Mucosa of stomach (tissue), 1 donor: ENCODE data around the gene SLC25A13.
"Not testable (repeated sequence)": the region's sequence is repeated elsewhere in the genome, so short reads cannot be mapped to it uniquely, and the experiment has no call there.

Source experiments
- H3K27me3 ChIP-seq: one replicate; pipeline ENCODE4 v1.7.0; 2013; ENCODE audit warnings: mild to moderate bottlenecking, low read length; ENCODE audit not compliant: control insufficient read depth, insufficient read depth
- H3K36me3 ChIP-seq: one replicate; pipeline ENCODE4 v1.7.0; 2013; ENCODE audit warnings: low read length; ENCODE audit not compliant: control insufficient read depth, insufficient read depth
- H3K4me1 ChIP-seq: one replicate; pipeline ENCODE4 v1.7.0; 2013; ENCODE audit warnings: mild to moderate bottlenecking, low read length; ENCODE audit not compliant: control insufficient read depth, insufficient read depth
- H3K4me3 ChIP-seq: one replicate; pipeline ENCODE4 v1.7.0; 2013; ENCODE audit warnings: low read length
- H3K9ac ChIP-seq: one replicate; pipeline ENCODE4 v1.7.0; 2013; ENCODE audit warnings: mild to moderate bottlenecking, low read length, moderate library complexity
- H3K9me3 ChIP-seq: one replicate; pipeline ENCODE4 v1.7.0; 2013; ENCODE audit warnings: mild to moderate bottlenecking, low read length, moderate library complexity; ENCODE audit not compliant: control insufficient read depth
- donor health status: Pancreatic carcinoma.

The SLC25A13 gene

DNA sequence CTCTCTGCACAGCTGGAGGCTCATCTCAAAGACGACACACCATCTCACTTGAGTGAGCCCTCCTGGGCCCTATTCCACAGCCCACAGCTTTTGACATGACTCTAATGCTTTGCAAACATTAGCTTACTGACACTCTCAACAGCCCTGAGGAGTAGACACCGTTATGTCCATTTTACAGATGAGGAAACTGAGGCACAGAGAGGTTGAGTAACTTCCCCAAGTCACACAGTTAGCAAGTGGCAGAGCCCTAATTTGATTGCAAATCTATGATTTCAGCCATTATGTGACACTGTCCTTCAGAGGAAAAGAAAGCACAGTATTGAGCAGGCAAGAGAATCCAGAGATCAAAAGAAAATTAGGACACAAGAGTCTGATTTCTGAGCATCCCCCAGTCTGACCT lies 16.0 kb downstream of the SLC25A13 start:
- Histone ChIP-seq H3K9me3 (no peaks in the 10 kb centered on the region), H3K27me3 (no peaks in the 10 kb centered on the region), H3K36me3 (no peaks in the 10 kb centered on the region), H3K4me3 (no peak overlapping the region), H3K4me1 (peaks cover 21% of the 10 kb centered on the region), H3K9ac (no peak overlapping the region)

- no peaks in the 10 kb centered on the region for H3K9me3 ChIP-seq
- H3K4me3 ChIP-seq: no peak overlapping the region
- no peaks in the 10 kb centered on the region for H3K36me3 ChIP-seq
- H3K4me1 ChIP-seq: peaks cover 21% of the 10 kb centered on the region
- H3K27me3 ChIP-seq: no peaks in the 10 kb centered on the region
- H3K9ac ChIP-seq: no peak overlapping the region
Observed at GRCh38 chr7:96304573-96304972, 17.3 kb downstream of the SLC25A13 start.

DNA sequence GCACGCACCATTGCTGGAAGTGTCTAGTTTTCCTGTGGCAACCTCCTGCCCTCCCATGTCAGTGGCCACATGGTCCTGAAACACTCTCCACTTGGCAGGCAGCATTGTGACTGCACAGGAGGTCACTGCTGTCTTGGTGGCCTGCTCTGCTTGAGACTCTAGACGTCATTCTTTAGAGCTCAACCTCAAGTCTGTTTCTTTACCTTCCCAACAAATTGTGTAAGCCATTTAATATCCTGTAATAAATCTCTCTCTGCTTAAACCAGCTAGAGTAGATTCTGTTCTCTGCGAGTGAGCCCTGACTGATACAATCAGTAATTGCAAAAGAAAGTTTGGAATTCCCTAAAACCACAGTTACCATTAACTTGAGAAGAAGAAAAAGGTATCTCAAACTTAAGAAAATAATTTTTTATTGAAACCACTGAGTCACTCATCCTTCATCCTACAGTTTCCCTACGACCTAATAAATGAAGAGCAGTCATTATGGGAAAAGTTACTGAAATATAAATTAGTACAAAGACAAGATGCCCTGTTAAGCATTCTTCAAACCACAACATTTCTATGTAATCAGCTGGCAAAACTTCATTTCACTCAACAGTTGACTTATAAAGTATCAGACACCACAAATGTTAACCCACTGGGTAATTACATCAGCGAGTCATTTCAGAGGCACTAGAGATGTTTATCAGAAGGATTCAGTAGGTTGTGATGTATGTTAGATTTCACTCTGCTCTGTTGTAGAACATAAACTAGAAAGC lies 18.0 kb downstream of the SLC25A13 start:
- Histone ChIP-seq H3K9me3 (no peaks in the 10 kb centered on the region), H3K4me1 (peaks cover 21% of the 10 kb centered on the region), H3K36me3 (no peaks in the 10 kb centered on the region), H3K4me3 (no peak overlapping the region), H3K27me3 (no peaks in the 10 kb centered on the region), H3K9ac (no peak overlapping the region)

- Histone ChIP-seq H3K4me3 (no peak overlapping the region), H3K9ac (no peak overlapping the region), H3K4me1 (peaks cover 21% of the 10 kb centered on the region)
Observed at GRCh38 chr7:96303105-96303685, 18.7 kb downstream of the SLC25A13 start.

DNA sequence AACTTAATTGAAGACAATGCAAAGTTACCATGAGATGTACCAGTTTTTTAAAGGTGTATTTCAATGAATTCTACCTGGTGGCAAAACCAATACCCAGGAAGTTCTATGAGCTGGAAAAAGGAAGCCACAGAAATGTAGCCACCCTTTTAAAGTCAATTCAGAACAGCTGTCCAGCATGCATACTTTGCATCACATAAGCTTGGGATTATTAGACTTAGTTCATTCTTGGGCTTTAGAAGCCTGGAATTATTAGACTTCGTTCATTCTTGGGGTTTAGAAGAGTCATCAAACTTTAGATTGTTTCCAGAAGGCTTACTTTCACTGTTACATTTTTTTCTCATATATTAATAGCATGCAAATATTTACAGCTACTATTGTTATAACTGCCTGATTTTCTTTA lies 20.9 kb downstream of the SLC25A13 start:
- H3K36me3 ChIP-seq: no peaks in the 10 kb centered on the region
- no peaks in the 10 kb centered on the region for H3K27me3 ChIP-seq
- H3K9ac ChIP-seq: no peak overlapping the region
- H3K9me3 ChIP-seq: no peaks in the 10 kb centered on the region
- no peak overlapping the region for H3K4me3 ChIP-seq
- peaks cover 21% of the 10 kb centered on the region for H3K4me1 ChIP-seq

More at GRCh38 chr7:96303105-96303685, 18.7 kb downstream of the SLC25A13 start:
- H3K9me3 ChIP-seq: no peaks in the 10 kb centered on the region
- H3K36me3 ChIP-seq: no peaks in the 10 kb centered on the region
- no peaks in the 10 kb centered on the region for H3K27me3 ChIP-seq

DNA sequence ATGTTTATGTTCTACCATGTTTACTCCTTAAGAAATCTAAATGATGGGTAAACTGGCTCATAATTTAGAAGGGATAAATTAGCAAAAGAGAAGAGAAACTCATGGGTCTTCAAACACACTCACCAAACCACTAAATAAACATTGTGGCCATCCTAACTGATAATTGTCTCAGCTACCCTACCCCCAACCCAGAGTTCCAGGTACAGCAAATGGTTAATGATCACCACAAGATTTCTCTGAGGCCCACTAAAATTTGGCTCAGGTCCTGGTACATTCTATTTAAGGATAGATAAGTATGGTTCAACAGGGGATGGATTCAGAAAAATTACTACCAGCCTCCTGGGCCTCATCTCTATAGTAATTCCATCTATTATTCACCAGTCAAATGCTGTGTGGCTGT lies 21.4 kb downstream of the SLC25A13 start:
- Histone ChIP-seq H3K4me1 (peaks cover 21% of the 10 kb centered on the region), H3K36me3 (no peaks in the 10 kb centered on the region), H3K4me3 (no peak overlapping the region), H3K9ac (no peak overlapping the region), H3K9me3 (no peaks in the 10 kb centered on the region), H3K27me3 (no peaks in the 10 kb centered on the region)

GRCh38 chr7:96299496-96299895 lies 22.4 kb downstream of the SLC25A13 start:
- Histone ChIP-seq H3K9ac (no peak overlapping the region), H3K9me3 (no peaks in the 10 kb centered on the region), H3K27me3 (no peaks in the 10 kb centered on the region), H3K4me3 (no peak overlapping the region), H3K4me1 (peaks cover 18% of the 10 kb centered on the region), H3K36me3 (no peaks in the 10 kb centered on the region)

- peaks cover 2% of the 10 kb centered on the region for H3K4me1 ChIP-seq
- H3K9ac ChIP-seq: no peak overlapping the region
- no peaks in the 10 kb centered on the region for H3K27me3 ChIP-seq
- H3K36me3 ChIP-seq: no peaks in the 10 kb centered on the region
- H3K4me3 ChIP-seq: no peak overlapping the region
- H3K9me3 ChIP-seq: no peaks in the 10 kb centered on the region
Observed at GRCh38 chr7:96297876-96298275, 24.0 kb downstream of the SLC25A13 start.

GRCh38 chr7:96297446-96297845 lies 24.5 kb downstream of the SLC25A13 start:
- H3K36me3 ChIP-seq, H3K9ac ChIP-seq, H3K27me3 ChIP-seq, H3K4me3 ChIP-seq, H3K9me3 ChIP-seq, H3K4me1 ChIP-seq: not testable (repeated sequence)

DNA sequence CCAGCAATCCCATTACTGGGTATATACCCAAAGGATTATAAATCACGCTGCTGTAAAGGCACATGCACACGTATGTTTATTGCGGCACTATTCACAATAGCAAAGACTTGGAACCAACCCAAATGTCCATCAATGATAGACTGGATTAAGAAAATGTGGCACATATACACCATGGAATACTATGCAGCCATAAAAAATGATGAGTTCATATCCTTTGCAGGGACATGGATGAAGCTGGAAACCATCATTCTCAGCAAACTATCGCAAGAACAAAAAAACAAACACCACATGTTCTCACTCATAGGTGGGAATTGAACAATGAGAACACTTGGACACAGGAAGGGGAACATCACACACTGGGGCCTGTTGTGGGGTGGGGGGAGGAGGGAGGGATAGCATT lies 28.0 kb downstream of the SLC25A13 start:
- not testable (repeated sequence) for H3K4me3 ChIP-seq, H3K9ac ChIP-seq, H3K9me3 ChIP-seq, H3K4me1 ChIP-seq, H3K36me3 ChIP-seq, H3K27me3 ChIP-seq

DNA sequence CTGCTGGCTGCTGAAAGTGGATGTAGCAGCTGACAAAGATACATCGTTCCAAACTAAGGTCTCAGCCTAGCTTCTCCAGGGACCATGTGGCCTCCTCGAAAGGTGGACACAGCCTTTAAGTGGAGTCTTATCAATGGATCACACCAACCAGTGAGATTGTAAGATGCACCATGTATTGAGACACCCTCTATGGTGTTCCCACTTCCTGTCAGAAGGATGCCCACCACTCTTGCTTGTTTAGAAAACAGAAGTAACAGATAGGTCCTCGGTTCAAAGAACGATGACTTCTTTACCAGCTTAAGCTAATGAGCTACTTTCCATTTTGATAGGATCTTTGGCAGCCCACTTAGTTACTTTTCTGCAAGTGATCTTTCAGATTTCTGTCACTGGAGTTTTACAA lies 34.3 kb downstream of the SLC25A13 start:
- Histone ChIP-seq H3K27me3 (no peaks in the 10 kb centered on the region), H3K9ac (no peak overlapping the region), H3K4me3 (no peak overlapping the region), H3K9me3 (no peaks in the 10 kb centered on the region), H3K36me3 (no peaks in the 10 kb centered on the region), H3K4me1 (peaks cover 16% of the 10 kb centered on the region)

DNA sequence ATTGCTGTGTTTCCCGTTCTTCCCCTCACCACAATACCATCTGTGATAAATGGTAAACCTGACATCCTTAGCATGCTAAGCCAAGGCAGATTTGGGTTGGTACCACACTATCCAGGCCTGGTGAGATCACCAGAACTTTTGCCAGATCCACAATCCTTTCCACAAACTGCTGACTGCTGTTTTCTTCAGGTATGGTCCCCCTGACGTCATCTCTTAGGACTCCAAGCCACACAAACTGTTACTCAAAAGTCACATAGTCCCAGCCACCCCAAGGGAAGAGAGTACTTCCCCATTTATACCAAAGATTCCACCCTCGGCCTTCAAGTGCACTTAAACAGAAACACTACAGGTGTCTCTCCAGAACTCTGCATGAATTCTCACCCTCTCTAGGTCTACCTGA lies 34.8 kb downstream of the SLC25A13 start:
- Histone ChIP-seq H3K27me3 (no peaks in the 10 kb centered on the region), H3K9ac (no peak overlapping the region), H3K4me1 (peaks cover 21% of the 10 kb centered on the region), H3K36me3 (no peaks in the 10 kb centered on the region), H3K4me3 (no peak overlapping the region), H3K9me3 (no peaks in the 10 kb centered on the region)
